ENCODE data around the gene PLA2R1. TPM values are rescaled to one million over a fixed set of nuclear protein-coding genes. Genes with fewer than 3 reads are reported as not detected.

The PLA2R1 gene
- total RNA-seq, 1 donor from 2014 or later = 2.1 TPM

GRCh38 chr2:160014227-160014626 is 48.2 kb downstream of the PLA2R1 start:
- Histone ChIP-seq H3K4me3 (ENCODE audit: low read depth, low read length) (no peak overlapping the region), H3K27me3 (ENCODE audit: control insufficient read depth, insufficient read depth, low read length) (no peaks in the 10 kb centered on the region), H3K36me3 (ENCODE audit: control insufficient read depth, insufficient read depth, low read length) (peaks cover 2% of the 10 kb centered on the region)
- FAIRE-seq = no peak
- DNase-seq (ENCODE audit: low read depth) = no peak
- no peak for TF ChIP-seq CTCF (IDR thresholded peaks at IDR 0.05; ENCODE audit: insufficient read depth, low read length, severe bottlenecking)

- DNase-seq (ENCODE audit: low read depth) (no peak), FAIRE-seq (no peak)
- no peak for TF ChIP-seq CTCF (IDR thresholded peaks at IDR 0.05; ENCODE audit: insufficient read depth, low read length, severe bottlenecking)
- H3K4me3 ChIP-seq (ENCODE audit: low read depth, low read length) = no peak overlapping the region
- H3K36me3 ChIP-seq (ENCODE audit: control insufficient read depth, insufficient read depth, low read length) = peaks cover 3% of the 10 kb centered on the region
- no peaks in the 10 kb centered on the region for H3K27me3 ChIP-seq (ENCODE audit: control insufficient read depth, insufficient read depth, low read length)
Measured at GRCh38 chr2:160010361-160011145, 51.9 kb downstream of the PLA2R1 start.

GRCh38 chr2:160007111-160007510 is 55.3 kb downstream of the PLA2R1 start:
- DNase-seq (ENCODE audit: low read depth) (no peak), FAIRE-seq (peak; percentile 13)
- Histone ChIP-seq H3K4me3 (ENCODE audit: low read depth, low read length) (no peak overlapping the region), H3K36me3 (ENCODE audit: control insufficient read depth, insufficient read depth, low read length) (peaks cover 6% of the 10 kb centered on the region), H3K27me3 (ENCODE audit: control insufficient read depth, insufficient read depth, low read length) (no peaks in the 10 kb centered on the region)
- TF ChIP-seq CTCF (IDR thresholded peaks at IDR 0.05; ENCODE audit: insufficient read depth, low read length, severe bottlenecking) = no peak

GRCh38 chr2:160006475-160006874 is 55.9 kb downstream of the PLA2R1 start:
- no peak overlapping the region for H3K4me3 ChIP-seq (ENCODE audit: low read depth, low read length)
- TF ChIP-seq CTCF (IDR thresholded peaks at IDR 0.05; ENCODE audit: insufficient read depth, low read length, severe bottlenecking) = no peak
- FAIRE-seq = no peak
- peaks cover 6% of the 10 kb centered on the region for H3K36me3 ChIP-seq (ENCODE audit: control insufficient read depth, insufficient read depth, low read length)
- no peaks in the 10 kb centered on the region for H3K27me3 ChIP-seq (ENCODE audit: control insufficient read depth, insufficient read depth, low read length)
- DNase-seq (ENCODE audit: low read depth) = no peak

- Histone ChIP-seq H3K36me3 (ENCODE audit: control insufficient read depth, insufficient read depth, low read length) (peaks cover 6% of the 10 kb centered on the region), H3K4me3 (ENCODE audit: low read depth, low read length) (no peak overlapping the region), H3K27me3 (ENCODE audit: control insufficient read depth, insufficient read depth, low read length) (no peaks in the 10 kb centered on the region)
- no peak for TF ChIP-seq CTCF (IDR thresholded peaks at IDR 0.05; ENCODE audit: insufficient read depth, low read length, severe bottlenecking)
- FAIRE-seq (no peak), DNase-seq (ENCODE audit: low read depth) (no peak)
Measured at GRCh38 chr2:160005908-160006307, 56.5 kb downstream of the PLA2R1 start.

GRCh38 chr2:160005476-160005875 is 56.9 kb downstream of the PLA2R1 start:
- FAIRE-seq (no peak), DNase-seq (ENCODE audit: low read depth) (no peak)
- H3K27me3 ChIP-seq (ENCODE audit: control insufficient read depth, insufficient read depth, low read length) = no peaks in the 10 kb centered on the region
- H3K36me3 ChIP-seq (ENCODE audit: control insufficient read depth, insufficient read depth, low read length) = peaks cover 4% of the 10 kb centered on the region
- no peak overlapping the region for H3K4me3 ChIP-seq (ENCODE audit: low read depth, low read length)
- no peak for TF ChIP-seq CTCF (IDR thresholded peaks at IDR 0.05; ENCODE audit: insufficient read depth, low read length, severe bottlenecking)
